GM12864 (cell line): ENCODE measurements around the gene CDC25A.
"Not testable (repeated sequence)": the region's sequence is repeated elsewhere in the genome, so short reads cannot be mapped to it uniquely, and the experiment has no call there.

Source experiments
- DNase-seq: peaks from one replicate; pipeline ENCODE4 v3.0.0-alpha.2; 2011; ENCODE audit warnings: low read depth
- H3K4me3 ChIP-seq: 2 replicates; pipeline ENCODE4 v1.5.1; 2011; ENCODE audit warnings: mild to moderate bottlenecking, low read depth, low read length, control low read depth
- CTCF ChIP-seq: IDR thresholded peaks from 2 replicates; pipeline ENCODE4 v1.5.1; 2011; ENCODE audit warnings: low read depth, mild to moderate bottlenecking, moderate library complexity, low read length, control low read depth, inconsistent platforms; ENCODE audit errors: missing control alignments

The CDC25A gene

GRCh38 chr3:48215466-48215865 lies 27.2 kb upstream of the CDC25A start:
- no peak for DNase-seq
- TF ChIP-seq CTCF, result no peak
- H3K4me3 ChIP-seq, result no peak overlapping the region

- no peak overlapping the region for H3K4me3 ChIP-seq
- no peak for TF ChIP-seq CTCF
- DNase-seq, result no peak
Measured at GRCh38 chr3:48215019-48215418, 26.8 kb upstream of the CDC25A start.

GRCh38 chr3:48214225-48214624 lies 26.0 kb upstream of the CDC25A start:
- H3K4me3 ChIP-seq, result no peak overlapping the region
- TF ChIP-seq CTCF, result no peak
- no peak for DNase-seq

GRCh38 chr3:48211776-48212175 lies 23.6 kb upstream of the CDC25A start:
- not testable (repeated sequence) for H3K4me3 ChIP-seq, DNase-seq

- not testable (repeated sequence) for DNase-seq, H3K4me3 ChIP-seq
Measured at GRCh38 chr3:48210534-48210933, 22.3 kb upstream of the CDC25A start.

- no peak overlapping the region for H3K4me3 ChIP-seq
- no peak for DNase-seq
- TF ChIP-seq CTCF, result no peak
Measured at GRCh38 chr3:48209445-48209844, 21.2 kb upstream of the CDC25A start.

- no peak for TF ChIP-seq CTCF
- no peak for DNase-seq
- H3K4me3 ChIP-seq, result no peak overlapping the region
Measured at GRCh38 chr3:48208076-48208475, 19.9 kb upstream of the CDC25A start.

GRCh38 chr3:48202632-48203031 lies 14.4 kb upstream of the CDC25A start:
- no peak for DNase-seq
- TF ChIP-seq CTCF, result no peak

More at GRCh38 chr3:48202632-48203031, 14.4 kb upstream of the CDC25A start:
- no peak overlapping the region for H3K4me3 ChIP-seq
